ENCODE results near the gene TAF8. TPM values are rescaled to one million over a fixed set of nuclear protein-coding genes. Genes with fewer than 3 reads are reported as not detected.

Gene TAF8
- polyA plus RNA-seq, 1 donor: 18.3 TPM

- no peak for DNase-seq
Measured at GRCh38 chr6:42125663-42126062, 75.3 kb downstream of the TAF8 start.

- DNase-seq: no peak
Measured at GRCh38 chr6:42128460-42129359, 78.4 kb downstream of the TAF8 start.

- no peak for DNase-seq
Measured at GRCh38 chr6:42129360-42129676, 79.0 kb downstream of the TAF8 start.

GRCh38 chr6:42131531-42131930 lies 81.2 kb downstream of the TAF8 start:
- no peak for DNase-seq

- DNase-seq: no peak
Measured at GRCh38 chr6:42133926-42134325, 83.6 kb downstream of the TAF8 start.

- DNase-seq: no peak
Measured at GRCh38 chr6:42135161-42135560, 84.8 kb downstream of the TAF8 start.

- DNase-seq: no peak
Measured at GRCh38 chr6:42135722-42136121, 85.4 kb downstream of the TAF8 start.

- no peak for DNase-seq
Measured at GRCh38 chr6:42136508-42137193, 86.3 kb downstream of the TAF8 start.

Other genes with a start within 250 kb of the TAF8 start
- gene USP49, start 155.1 kb upstream of the TAF8 start, polyA plus RNA-seq (ENCODE audit: insufficient read length): 6.9 TPM
- 19.7 TPM for gene MED20, start 129.4 kb upstream of the TAF8 start, polyA plus RNA-seq (ENCODE audit: insufficient read length)
- gene BYSL, start 129.0 kb upstream of the TAF8 start, polyA plus RNA-seq (ENCODE audit: insufficient read length): 36.7 TPM
- 91.3 TPM for gene CCND3, start 108.7 kb upstream of the TAF8 start, polyA plus RNA-seq (ENCODE audit: insufficient read length)
- gene C6orf132, start 92.1 kb downstream of the TAF8 start, polyA plus RNA-seq (ENCODE audit: insufficient read length): 0.52 TPM
- gene GUCA1A, start 122.8 kb downstream of the TAF8 start, polyA plus RNA-seq (ENCODE audit: insufficient read length): not detected
- 1.4 TPM for gene GUCA1B, start 144.4 kb downstream of the TAF8 start, polyA plus RNA-seq (ENCODE audit: insufficient read length)
- gene MRPS10, start 167.3 kb downstream of the TAF8 start, polyA plus RNA-seq (ENCODE audit: insufficient read length): 28.8 TPM